Keratinocyte (primary cell): ENCODE measurements around the gene DCTD. TPM values are rescaled to one million over a fixed set of nuclear protein-coding genes. Genes with fewer than 3 reads are reported as not detected.

Experiments used
- DNase-seq: peaks from one replicate; pipeline ENCODE4 v3.0.0-alpha.2; 2011; ENCODE audit warnings: low read depth, missing footprints, low spot score
- FAIRE-seq: peaks from 2 replicates; lab custom pipeline; 2011; peaks lifted over from hg19 to GRCh38; lab: Jason Lieb, UNC
- H2AFZ ChIP-seq: 2 replicates; pipeline ENCODE4 v1.6.0; 2012; ENCODE audit warnings: low read length, control low read depth, inconsistent platforms; ENCODE audit not compliant: control insufficient read depth
- H3K27ac ChIP-seq: 2 replicates; pipeline ENCODE4 v1.5.1; 2011; ENCODE audit warnings: low read length; ENCODE audit not compliant: control insufficient read depth, insufficient read depth
- H3K27me3 ChIP-seq: 3 replicates; pipeline ENCODE4 v1.6.0; 2011; ENCODE audit warnings: low read length; ENCODE audit not compliant: control insufficient read depth, insufficient read depth; ENCODE audit errors: extremely low read depth
- H3K36me3 ChIP-seq, 2 experiments: 2 replicates in 1 of 2; 3 replicates in 1 of 2; pipeline ENCODE4 v1.5.1; 2011; ENCODE audit warnings: low read length in 2 of 2, mild to moderate bottlenecking in 1 of 2; ENCODE audit not compliant: control insufficient read depth in 2 of 2, insufficient read depth in 2 of 2; ENCODE audit errors: extremely low read depth in 1 of 2
- H3K4me1 ChIP-seq: 3 replicates; pipeline ENCODE4 v1.5.1; 2011; ENCODE audit warnings: low read length; ENCODE audit not compliant: control insufficient read depth, insufficient read depth; ENCODE audit errors: extremely low read depth
- H3K4me2 ChIP-seq: 3 replicates; pipeline ENCODE4 v1.6.0; 2011; ENCODE audit warnings: low read depth, low read length; ENCODE audit not compliant: control insufficient read depth, insufficient read depth; ENCODE audit errors: extremely low read depth
- H3K4me3 ChIP-seq, 3 experiments: fragments of 200-600 bp in 1 of 3; sonication (generic) in 1 of 3; 2 replicates in 2 of 3; 3 replicates in 1 of 3; pipeline ENCODE4 v1.5.1; 2011 to 2016; ENCODE audit warnings: low read length in 3 of 3, mild to moderate bottlenecking in 3 of 3, control low read depth in 2 of 3, inconsistent platforms in 1 of 3, low read depth in 1 of 3, mixed read lengths in 1 of 3, mixed run types in 1 of 3, moderate library complexity in 1 of 3; ENCODE audit not compliant: control insufficient read depth in 2 of 3, insufficient read depth in 2 of 3; ENCODE audit errors: extremely low read depth in 1 of 3
- H3K79me2 ChIP-seq: 2 replicates; pipeline ENCODE4 v1.6.0; 2012; ENCODE audit warnings: low read length; ENCODE audit not compliant: control insufficient read depth, insufficient read depth
- H3K9ac ChIP-seq: 3 replicates; pipeline ENCODE4 v1.6.0; 2011; ENCODE audit warnings: low read length; ENCODE audit not compliant: control insufficient read depth, insufficient read depth; ENCODE audit errors: extremely low read depth
- H3K9me1 ChIP-seq: 3 replicates; pipeline ENCODE4 v1.6.0; 2011; ENCODE audit warnings: low read length; ENCODE audit not compliant: control insufficient read depth, insufficient read depth; ENCODE audit errors: extremely low read depth
- H3K9me3 ChIP-seq: 2 replicates; pipeline ENCODE4 v1.5.1; 2012; ENCODE audit warnings: low read depth, low read length; ENCODE audit not compliant: control insufficient read depth
- H4K20me1 ChIP-seq: 3 replicates; pipeline ENCODE4 v1.6.0; 2011; ENCODE audit warnings: low read length; ENCODE audit not compliant: control insufficient read depth, insufficient read depth; ENCODE audit errors: extremely low read depth
- EZH2 ChIP-seq: IDR thresholded peaks from one replicate; pipeline ENCODE4 v1.6.1; 2012; ENCODE audit warnings: inconsistent platforms, mild to moderate bottlenecking, low read length, moderate library complexity
- dilution Hi-C: fragments of 300-500 bp; cut with MboI; formaldehyde crosslinking; loops from one replicate; pipeline ENCODE4 v1.7.0; 2020; ENCODE audit warnings: low sequenced_read_pairs; ENCODE audit not compliant: extremely low pct_ligation_motif_present
- polyA plus RNA-seq, 5 experiments: library from polyadenylated mRNA; depleted of rRNA in 3 of 5; stranded (reverse) in 3 of 5; stranded (forward) in 1 of 5; unstranded in 1 of 5; fragments of >200 nt; gene quantifications; 1 replicate in 1 of 5; 2 replicates in 3 of 5; 3 replicates in 1 of 5; pipeline versions ENCODE4 v1.2.1 to v1.2.3, GENCODE V29; 2011 to 2012; ENCODE audit warnings: missing spikeins in 2 of 5, low read depth in 1 of 5, low replicate concordance in 1 of 5
- TF ChIP-seq, protein P1 (sequence below), 3 experiments: IDR thresholded peaks in 1 of 3; conservative IDR thresholded peaks in 1 of 3; optimal IDR thresholded peaks in 1 of 3; 2 replicates in 2 of 3; 3 replicates in 1 of 3; pipeline versions ENCODE3 to v1.5.1; 2011; ENCODE audit warnings: low read length in 3 of 3, mild to moderate bottlenecking in 3 of 3, moderate library complexity in 2 of 3, control low read depth in 1 of 3, inconsistent platforms in 1 of 3; ENCODE audit not compliant: insufficient read depth in 2 of 3; ENCODE audit errors: extremely low read depth in 1 of 3

The DCTD gene
- polyA plus RNA-seq, 1 donor (not counting 4 experiments of a cell fraction or from before 2014, with no cell fraction given), result 119 TPM

DNA sequence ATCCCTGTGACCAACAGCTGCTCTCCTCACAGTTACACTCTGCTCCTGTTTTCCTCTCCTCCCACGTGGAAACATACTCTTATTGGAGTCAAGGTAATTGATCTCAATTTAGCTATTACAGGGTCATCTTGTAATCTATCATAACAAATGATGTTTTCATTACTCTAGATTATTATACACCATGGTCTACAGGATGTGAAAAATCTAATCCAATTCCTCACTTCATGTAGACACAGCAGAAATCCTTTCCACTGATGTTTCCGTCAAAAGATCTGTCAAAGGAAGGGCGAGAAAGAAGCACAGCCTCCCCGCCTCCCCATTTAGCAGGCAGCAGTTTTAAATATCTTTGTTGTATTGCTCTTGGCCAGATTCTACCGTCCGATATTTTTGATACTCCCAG is 13.7 kb upstream of the DCTD start:
- no peak overlapping the region for H3K4me2 ChIP-seq
- no peaks in the 10 kb centered on the region for H3K79me2 ChIP-seq
- H3K4me3 ChIP-seq, result no peak overlapping the region
- H3K9me3 ChIP-seq, result no peaks in the 10 kb centered on the region
- dilution Hi-C loops, result loop anchor here (25.0 kb wide), 1 partner anchor 331 kb away; no protein-coding TSS in a partner anchor
- no peak overlapping the region for H3K9ac ChIP-seq
- no peak overlapping the region for H2AFZ ChIP-seq
- DNase-seq (no peak), FAIRE-seq (no peak)
- no peaks in the 10 kb centered on the region for H3K27me3 ChIP-seq
- no peaks in the 10 kb centered on the region for H3K9me1 ChIP-seq
- TF ChIP-seq EZH2, result no peak
- TF ChIP-seq, protein P1, sequence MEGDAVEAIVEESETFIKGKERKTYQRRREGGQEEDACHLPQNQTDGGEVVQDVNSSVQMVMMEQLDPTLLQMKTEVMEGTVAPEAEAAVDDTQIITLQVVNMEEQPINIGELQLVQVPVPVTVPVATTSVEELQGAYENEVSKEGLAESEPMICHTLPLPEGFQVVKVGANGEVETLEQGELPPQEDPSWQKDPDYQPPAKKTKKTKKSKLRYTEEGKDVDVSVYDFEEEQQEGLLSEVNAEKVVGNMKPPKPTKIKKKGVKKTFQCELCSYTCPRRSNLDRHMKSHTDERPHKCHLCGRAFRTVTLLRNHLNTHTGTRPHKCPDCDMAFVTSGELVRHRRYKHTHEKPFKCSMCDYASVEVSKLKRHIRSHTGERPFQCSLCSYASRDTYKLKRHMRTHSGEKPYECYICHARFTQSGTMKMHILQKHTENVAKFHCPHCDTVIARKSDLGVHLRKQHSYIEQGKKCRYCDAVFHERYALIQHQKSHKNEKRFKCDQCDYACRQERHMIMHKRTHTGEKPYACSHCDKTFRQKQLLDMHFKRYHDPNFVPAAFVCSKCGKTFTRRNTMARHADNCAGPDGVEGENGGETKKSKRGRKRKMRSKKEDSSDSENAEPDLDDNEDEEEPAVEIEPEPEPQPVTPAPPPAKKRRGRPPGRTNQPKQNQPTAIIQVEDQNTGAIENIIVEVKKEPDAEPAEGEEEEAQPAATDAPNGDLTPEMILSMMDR (optimal IDR thresholded peaks at IDR 0.05 in 1 of 3, IDR thresholded peaks at IDR 0.05 in 1 of 3, conservative IDR thresholded peaks at IDR 0.05 in 1 of 3; ENCODE audit: extremely low read depth in 1 of 3, insufficient read depth in 2 of 3, low read length in 3 of 3), result no peak
- H3K4me1 ChIP-seq, result no peaks in the 10 kb centered on the region
- H3K36me3 ChIP-seq, result no peaks in the 10 kb centered on the region
- no peak overlapping the region for H3K27ac ChIP-seq
- no peaks in the 10 kb centered on the region for H4K20me1 ChIP-seq

DNA sequence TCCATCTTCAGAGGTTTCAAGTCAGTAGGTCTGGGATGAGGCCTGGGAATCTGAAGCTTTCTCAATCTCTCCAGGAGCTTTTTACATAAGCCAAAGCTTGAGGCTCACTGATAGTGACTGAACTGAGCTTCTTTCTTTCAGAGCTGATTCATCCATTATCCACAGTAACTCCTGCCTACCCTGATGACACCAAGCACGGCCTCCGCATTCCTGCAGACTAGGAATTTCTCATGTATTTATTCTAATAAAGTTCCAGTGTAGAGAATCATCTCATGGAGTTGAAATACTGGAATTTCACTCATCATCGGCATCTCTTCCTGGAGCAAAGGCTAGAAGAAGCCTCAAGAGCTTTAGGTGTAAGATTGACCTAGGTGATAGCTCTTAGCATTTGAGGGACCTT is 12.1 kb upstream of the DCTD start:
- FAIRE-seq (no peak), DNase-seq (no peak)
- Histone ChIP-seq H3K4me2 (no peak overlapping the region), H2AFZ (no peak overlapping the region), H3K4me1 (no peaks in the 10 kb centered on the region), H3K4me3 (no peak overlapping the region), H3K27ac (no peak overlapping the region), H3K9me1 (no peaks in the 10 kb centered on the region), H3K9me3 (no peaks in the 10 kb centered on the region), H3K36me3 (no peaks in the 10 kb centered on the region), H3K79me2 (no peaks in the 10 kb centered on the region), H4K20me1 (no peaks in the 10 kb centered on the region), H3K9ac (no peak overlapping the region), H3K27me3 (no peaks in the 10 kb centered on the region)
- no peak for TF ChIP-seq EZH2
- TF ChIP-seq, protein P1 (optimal IDR thresholded peaks at IDR 0.05 in 1 of 3, IDR thresholded peaks at IDR 0.05 in 1 of 3, conservative IDR thresholded peaks at IDR 0.05 in 1 of 3; ENCODE audit: extremely low read depth in 1 of 3, insufficient read depth in 2 of 3, low read length in 3 of 3), result no peak
- dilution Hi-C loops, result loop anchor here (25.0 kb wide), 1 partner anchor 333 kb away; no protein-coding TSS in a partner anchor
